ENCODE measurements around the gene PRELID2. TPM values are rescaled to one million over a fixed set of nuclear protein-coding genes. Genes with fewer than 3 reads are reported as not detected.
A peak's percentile ranks its signal among the peaks of the same experiment; 100 is the strongest.

Gene PRELID2
- polyA plus RNA-seq, 5 donors = 7.8 to 12.7 (median 10.2) TPM

DNA sequence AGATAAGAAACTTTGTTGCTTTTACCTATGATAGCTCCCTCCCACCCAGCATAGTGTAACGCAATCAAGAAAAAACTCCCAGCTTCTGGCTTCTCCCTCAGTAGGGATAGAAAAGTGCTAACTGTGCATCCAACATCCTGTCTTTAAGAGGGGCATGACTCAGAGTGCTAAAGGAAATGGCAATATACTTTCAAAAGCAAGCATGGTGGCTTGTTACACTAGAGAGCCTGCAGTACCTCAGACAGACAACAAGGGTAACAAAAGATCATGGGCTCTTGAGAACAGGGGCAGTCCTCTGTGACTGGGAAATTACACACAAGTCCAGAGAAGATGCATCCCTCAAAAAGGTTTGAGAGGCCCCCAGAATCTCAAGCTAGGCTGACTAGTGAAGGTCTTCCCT, 37.8 kb downstream of the PRELID2 start:
- no peak for DNase-seq

DNA sequence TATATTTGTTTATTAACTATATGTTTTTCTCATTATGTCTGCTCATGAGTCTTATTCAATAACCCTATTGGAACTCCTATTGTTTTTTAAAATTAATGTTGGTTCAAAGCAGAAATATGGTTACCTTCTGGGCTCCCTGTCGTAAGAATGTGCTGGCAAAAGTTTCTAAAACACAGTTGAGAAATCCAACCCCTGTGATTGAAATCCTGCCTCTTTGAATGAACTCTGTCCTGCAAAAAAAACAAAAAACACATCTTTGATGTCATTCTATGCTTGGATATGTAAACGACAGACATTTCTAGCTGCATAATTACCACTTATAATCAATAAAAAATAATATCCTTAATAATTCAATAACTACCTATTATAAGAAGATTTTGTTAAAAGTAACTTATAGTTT, 38.8 kb downstream of the PRELID2 start:
- DNase-seq = no peak

DNA sequence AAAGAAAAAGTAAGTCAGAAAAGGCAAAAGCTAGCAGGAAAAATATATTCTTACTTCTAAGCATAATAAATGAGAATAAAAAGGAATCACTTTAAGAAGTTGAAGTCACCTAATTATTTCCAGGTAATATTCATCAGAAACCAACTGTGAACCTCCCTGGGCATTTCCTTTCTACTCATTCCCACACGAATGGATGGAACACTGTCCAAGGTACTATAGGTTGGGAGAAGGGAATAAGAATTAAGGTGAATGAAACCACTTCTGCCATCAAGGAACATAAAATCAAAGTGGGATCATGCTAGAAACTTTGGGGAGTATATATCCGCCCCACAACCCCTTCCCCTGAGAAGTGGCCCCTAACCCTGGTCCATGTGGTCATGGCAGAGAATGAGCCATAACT, 41.6 kb downstream of the PRELID2 start:
- no peak for DNase-seq

DNA sequence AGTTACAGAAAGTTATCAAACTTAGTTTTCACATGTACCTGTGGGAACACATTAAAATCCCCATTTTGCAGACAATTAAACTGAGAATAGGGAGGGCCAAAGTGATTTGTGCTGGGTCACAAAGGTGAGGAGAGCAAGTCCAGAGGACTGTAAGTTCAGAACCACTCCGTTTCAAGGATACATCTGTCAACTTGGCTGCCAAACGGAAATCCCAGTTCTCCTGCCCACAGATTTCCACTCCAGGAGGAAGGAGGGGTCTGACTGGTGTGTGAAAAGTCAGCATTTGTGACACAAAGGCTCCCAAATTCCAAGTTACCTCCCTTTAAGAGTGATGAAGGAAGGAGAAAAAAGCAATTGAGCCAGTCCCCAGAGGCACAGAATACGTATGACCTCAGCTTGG, 42.3 kb downstream of the PRELID2 start:
- no peak for DNase-seq

DNA sequence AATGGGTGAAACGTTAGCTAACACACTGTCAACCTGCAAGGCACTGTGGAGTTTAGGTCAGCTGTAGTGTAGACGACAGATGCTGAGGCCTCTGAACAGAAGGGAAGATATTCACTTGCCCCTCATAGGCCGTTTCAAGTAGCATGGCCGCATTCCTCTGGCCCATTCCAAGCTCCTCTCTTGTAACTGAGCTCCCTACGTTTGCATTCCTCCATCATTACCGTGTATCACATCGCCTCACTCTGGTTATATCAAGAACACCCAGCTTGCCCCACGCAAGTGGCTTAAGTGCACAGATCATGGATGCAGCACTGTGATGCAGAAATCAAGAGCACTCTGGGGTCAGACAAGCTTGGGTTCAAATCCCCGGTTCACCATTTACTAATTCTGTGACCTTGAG, 43.3 kb downstream of the PRELID2 start:
- no peak for DNase-seq

DNA sequence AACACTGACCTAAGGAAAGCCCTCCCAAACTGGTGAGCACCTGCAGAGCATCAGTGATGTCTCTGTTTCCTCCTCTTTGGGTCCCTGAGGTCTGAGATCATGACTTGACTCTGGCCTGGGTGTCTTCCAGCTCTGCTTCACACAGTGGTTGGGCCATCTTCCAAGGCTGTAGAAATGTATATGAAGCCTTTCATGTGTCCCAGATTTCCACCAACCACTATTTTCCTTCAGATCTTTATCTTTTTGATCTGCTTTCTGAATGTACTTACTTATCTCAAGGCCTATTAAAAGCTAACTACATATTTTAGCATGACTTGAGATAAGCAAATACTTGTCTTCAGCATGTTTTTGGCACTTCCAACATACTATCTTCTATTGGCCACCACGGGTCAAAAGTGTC, 47.1 kb downstream of the PRELID2 start:
- DNase-seq = no peak

DNA sequence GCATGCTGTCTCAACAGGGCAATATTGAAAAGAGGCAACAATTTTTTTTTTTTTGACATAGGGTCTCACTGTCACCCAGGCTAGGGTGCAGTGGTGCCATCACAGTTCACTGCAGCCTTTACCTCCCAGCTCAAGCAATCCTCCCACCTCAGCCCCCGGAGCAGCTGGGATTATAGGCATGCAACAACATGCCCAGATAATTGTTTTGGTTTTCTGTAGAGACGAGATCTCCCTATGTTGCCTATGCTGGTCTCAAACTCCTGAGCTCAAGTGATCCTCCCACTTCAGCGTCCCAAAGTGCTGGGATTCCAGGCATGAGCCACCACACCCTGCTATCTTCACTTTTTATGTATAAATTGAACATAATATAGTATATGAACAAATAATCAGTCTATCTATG, 47.6 kb downstream of the PRELID2 start:
- no peak for DNase-seq

DNA sequence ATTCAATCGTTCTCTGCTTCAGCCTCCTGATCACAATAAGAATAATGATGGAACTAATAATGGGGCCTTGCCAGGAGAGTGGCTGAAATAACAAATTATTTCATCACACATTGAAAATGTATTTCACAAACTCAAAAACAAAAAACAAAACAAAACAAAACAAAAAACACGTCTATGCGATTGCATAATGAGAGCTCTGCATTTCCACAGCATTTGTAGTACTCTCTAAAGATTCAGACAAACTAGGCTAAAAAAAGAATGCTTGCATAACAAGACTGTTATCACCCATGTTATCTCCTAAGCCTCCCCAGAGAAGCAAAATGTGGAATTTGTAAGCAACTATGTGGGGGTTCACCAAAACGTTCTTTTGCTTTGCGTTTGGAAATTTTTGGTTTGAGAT, 48.1 kb downstream of the PRELID2 start:
- peak; percentile 35 to 68 for DNase-seq

DNA sequence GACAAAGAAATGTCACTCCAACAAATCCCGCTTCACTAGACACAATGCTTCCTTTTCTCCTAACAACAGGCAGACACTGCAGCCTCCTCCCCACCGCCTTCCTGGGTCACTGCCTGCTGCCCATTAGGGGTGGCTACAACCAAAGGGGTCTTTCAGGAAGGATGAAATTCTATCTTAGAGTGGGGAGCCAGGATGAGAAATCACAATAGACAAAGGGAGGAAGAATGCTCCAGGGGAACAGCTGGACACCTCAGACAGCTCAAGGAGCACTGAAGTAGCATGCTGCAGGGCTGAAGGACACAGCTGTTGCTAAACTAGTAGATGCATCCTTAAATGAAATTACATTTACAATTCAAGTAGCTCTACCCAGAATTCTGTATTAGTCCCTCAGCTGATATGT, 54.2 kb downstream of the PRELID2 start:
- no peak for DNase-seq

DNA sequence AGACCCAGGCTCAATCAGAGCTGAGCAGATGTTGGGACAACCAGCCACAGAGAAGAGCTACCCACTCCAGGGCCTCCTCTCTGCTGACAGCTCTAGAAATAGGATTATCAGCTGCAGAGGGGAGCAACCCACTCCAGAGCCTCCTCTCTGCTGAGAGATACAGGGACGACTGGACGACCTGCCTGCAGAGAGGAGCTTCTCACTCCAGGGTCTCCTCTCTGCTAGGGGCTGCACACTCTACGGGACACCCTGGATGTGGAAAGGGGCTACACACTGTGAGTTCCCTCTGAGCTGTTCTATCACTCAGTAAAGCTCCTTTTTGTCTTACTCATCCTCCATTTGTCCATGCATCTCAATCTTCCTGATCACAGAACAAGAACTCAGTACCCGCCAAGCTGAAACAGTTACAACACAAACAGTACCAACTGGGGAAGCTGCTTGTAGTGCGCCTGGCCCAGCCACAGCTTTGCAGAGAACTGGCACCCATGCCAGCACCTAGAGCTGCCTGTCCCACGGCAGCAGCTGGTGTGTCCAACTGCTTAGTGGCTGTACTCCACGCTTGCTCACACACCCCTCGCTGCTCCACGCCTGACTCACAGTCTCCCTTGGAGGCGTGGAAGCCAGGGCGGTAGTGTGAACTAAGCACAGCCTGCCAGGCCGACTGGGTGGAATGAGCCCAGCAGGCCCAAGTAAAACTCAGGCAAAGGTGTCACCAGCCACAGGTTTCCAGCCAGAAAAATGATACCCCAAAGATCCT, 56.8 kb downstream of the PRELID2 start:
- DNase-seq = no peak

DNA sequence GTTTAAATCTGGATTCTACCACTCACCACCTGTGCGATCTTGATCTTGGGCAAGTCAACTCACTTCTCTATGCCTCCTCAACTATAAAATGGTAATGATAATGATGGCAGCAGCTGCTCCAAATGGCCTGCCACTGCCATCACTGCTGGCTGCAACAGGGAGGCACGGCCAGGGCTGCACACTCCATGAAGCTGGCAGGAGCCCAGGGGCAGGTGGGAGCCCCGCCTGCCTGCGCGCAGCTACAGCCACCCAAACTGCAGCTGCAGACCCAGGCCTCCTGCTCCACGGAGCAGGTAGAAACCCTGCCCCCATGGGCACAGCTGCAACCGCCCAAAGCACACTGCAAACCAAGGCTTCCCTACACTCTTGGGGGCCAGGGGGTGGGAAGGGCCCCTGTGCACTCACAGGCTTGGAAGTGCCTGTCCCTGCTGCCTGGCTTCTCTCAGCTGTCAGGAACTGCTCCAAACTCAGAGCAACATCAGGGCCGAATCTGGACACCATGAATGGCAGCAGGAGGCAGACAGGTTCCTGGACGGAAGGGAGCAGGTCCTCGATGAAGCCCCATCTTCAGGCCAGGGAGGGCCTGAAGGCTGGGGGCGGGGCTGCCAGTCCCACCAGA, 57.6 kb downstream of the PRELID2 start:
- DNase-seq = no peak

DNA sequence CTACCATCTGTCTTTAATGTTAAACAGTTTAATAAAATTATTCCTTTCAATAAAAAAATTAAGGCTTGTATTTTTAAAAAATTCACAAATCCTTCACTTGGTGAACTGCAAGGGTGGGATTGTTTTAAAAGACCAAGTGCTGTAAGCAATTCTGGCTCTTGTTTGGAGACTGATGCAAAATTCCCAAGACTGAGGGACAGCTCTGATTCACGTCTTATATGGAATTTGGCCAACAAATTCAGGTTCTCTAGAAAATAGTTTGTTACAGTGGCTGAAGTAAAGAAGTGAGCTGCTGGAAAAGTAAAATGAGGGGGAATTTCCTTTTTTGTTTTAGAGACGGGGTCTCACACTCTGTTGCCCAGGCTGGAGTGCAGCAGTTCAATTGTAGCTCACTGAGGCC, 58.3 kb downstream of the PRELID2 start:
- no peak for DNase-seq

DNA sequence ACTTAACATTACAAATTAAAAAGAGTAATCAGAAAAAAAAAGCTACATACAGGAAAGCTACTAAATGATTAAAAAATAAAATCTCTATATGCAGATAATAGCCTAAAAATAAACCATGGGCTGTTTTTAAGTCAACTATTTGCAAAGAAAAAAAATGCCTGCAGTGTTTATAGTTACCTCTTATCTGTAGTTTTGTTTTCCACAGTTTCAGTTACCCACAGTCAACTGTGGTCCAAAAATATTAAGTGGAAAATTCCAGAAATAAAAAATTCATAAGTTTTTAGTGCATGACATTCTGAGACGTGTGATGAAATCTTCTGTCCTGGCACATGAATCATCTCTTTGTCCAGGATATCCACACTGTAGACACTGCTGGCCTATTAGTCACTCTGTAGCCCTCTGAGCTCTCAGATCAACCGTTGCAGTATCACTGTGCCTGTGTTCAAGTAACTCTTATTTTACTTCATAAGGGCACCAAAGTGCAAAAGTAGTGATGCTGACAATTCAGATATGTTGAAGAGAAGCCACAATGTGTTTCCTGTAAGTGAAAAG, 59.2 kb downstream of the PRELID2 start:
- DNase-seq = peak in 1 of 2 donors; percentile 32

DNA sequence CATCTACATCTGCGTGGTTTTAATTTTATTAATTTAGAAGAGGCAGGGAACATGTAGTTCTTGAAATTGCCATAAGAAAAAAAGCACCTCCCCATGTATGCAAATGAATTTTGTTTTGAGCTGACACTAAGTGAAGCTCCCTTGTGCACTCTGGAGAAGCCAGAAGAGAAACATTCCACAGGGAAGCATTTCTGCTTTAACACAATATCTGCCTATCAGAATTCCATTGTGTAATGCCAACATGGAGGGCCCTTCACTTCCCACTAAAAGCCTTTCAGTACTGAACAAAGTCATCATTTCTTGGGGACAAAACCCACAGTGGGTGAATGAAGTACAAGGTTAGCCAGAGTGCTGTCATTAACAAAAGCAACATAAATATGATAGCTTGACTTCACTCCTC, 59.7 kb downstream of the PRELID2 start:
- no peak for DNase-seq

DNA sequence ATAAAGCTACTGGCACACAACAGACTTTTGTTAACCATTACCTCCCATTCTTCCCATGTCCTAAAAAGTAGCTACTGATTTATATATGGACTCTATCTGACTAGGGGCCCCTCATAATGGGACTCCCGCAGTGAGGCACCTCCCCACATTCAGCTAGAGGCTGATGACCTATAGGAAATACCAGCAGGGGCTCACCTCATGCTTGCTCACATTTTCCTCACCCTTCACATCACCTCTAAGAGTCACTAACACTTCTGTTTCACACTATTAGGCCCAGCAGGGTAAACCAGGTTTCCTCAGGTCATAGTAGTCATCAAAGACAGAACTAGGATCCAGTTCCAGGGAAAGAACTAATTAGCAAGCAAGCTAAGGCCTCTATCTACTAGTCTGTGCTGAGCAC, 60.7 kb downstream of the PRELID2 start:
- DNase-seq = no peak

DNA sequence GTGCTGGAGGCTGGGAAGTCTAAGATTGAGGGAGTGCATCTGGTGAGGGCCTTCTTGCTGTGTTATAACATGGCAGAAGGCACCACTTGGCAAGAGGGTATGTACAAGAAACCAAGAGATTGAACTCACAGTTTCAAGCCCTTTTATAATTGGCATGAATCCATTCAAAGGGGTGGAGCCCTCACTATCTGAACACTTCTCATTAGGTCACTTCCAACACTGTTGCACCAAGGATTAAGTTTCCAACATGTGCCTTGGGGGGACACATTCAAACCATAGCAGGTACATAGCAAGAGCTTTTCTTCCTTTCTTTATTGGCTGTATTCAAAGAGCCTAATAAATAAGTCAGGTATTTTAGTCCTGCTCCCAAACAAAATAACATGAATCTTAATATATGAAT, 62.7 kb downstream of the PRELID2 start:
- DNase-seq = no peak

DNA sequence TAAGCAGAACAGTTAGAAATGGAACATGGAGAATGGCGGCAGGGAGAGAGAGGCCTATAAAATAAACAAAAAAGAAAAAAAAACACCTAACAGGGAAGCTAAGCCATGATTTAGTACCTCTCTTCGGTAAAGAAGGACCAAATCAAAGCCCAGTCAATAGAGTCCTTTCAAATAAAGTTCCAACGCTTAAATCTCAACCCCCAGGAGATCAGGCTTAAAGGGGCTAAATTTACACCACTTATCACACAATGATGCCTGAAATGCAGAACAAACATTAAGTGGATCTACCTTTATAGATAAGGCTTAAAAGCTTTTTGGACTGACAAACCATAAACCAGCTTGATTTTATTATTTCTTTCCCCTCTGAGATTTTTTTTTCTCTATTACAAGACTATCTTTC, 66.3 kb downstream of the PRELID2 start:
- DNase-seq = no peak

DNA sequence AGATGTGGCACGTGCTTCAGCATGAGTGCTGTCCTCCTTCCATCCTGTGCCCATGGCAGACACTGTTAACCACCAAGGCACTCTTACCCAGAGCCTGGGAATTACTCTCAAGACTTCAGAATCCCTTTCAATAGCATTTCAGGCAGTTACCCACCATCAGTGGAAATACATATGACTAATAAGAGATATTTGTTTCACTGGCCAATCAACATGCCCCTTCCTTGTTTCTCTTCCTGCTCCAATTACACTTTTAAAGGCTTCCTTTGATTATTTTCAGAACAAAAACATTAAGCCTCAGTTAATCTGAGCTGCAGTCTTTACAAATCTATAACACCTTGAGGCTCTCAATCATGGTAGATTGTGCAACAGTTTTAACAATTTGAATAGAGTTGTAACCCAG, 70.8 kb downstream of the PRELID2 start:
- DNase-seq = no peak

DNA sequence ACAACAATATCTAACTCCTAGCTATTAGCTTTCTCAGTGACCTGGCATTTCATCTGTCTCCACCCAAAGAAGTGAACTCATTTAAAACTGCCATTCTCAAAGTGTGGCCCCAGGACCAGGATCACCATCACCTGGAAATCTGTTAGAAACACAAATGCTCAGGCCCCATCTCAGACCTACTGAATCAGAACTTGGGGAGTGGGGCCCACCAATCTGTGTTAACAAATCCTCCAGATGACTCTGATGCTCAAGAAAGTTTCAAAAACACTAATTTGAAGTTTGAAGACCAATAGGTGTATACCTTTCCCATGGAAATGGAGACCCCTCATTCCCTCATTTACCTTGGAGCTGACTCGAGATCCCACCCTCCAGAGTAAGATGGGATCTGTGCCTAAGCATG, 72.3 kb downstream of the PRELID2 start:
- no peak for DNase-seq

DNA sequence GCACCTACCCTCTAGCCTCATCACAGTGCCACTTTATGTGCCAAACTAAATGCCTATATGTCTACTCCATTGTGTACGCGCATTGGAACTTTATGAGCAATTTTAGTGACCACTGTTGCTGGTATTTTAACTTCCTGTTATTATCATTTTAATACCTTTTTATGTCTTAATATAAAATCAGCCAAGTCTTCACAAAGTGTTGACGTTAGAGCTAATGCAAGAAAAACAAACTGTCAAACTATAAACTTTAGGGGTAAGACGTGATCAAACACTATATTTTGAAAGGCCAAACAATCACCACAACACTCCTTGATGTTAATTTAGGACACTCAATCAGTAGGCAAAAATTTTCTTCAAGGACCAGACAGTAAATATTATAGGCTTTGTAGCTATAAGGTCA, 73.9 kb downstream of the PRELID2 start:
- no peak for DNase-seq

DNA sequence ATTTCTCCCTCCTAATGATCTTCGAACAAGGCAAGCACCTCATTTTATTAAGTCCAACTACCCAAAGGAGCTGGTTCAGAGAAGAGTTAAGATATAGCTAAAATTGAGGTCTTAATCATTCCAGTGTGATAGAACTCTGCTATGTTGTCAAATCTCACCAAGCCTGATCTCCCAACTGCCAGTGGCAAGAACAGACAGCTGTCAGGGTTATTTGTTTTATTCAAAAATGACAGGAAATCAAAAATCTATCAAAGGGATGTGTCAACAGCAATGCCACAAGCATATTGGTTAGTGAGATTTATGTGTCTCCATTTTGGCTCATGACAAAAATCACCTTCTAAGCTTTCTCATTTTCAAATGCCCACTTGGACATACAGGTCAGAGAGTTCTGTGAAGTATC, 74.5 kb downstream of the PRELID2 start:
- no peak for DNase-seq

DNA sequence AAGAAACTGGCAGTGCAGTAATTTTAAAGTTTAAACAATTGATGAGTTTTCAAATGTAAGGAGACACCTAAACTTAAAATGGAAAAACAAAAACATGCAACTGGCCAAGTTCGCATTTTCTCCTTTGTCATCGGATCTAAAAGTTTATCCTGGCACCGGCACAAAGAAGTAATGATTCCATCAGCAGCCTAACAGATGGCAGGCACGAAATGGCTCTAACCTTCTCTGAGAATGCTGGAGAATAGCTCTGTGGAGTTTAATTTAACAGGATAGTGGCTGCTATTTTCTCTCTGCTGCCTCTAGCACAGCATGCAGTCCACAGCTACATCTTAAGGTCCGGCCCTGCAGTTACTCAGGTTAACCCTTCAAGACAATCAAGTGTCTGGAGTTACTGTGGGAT, 82.2 kb downstream of the PRELID2 start:
- DNase-seq = no peak

DNA sequence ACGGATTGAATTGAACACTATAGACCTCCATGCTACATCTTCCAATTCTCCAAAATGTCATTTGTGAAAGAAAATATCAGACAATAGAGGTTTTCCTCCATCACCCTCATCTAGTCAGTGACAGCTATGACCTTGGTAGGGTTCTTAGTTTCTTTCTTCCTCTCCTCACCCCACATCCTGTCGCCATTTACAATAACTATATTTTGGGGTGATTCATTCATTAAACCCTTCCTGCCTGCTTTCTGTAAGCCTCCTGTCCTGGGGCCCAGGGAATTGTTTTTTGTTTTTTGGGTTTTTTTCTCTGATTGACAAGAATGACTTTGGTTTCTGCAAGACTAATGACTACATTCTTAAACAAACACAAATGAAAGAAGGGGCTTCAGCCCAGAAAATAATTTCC, 82.6 kb downstream of the PRELID2 start:
- no peak for DNase-seq

DNA sequence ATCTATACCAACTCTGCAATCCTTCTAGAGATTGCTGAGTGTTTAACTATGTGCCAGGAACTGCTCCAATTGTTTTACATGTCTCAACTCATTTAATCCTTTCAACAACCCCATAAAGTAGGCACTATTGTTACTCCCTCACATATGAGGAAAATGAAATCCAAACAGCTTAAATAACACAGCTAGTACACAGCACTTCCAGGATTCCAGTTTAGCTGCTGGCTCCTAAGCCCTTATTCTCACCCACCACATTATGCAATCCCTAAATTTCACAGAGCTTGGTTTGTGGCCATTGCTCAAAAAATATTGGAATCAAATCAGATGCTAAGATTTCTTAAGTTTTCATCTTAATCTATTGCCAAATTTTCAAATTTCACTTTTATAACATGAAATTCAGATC, 84.9 kb downstream of the PRELID2 start:
- peak; percentile 71 to 74 for DNase-seq

Data from right lung (tissue), 5 donors.